ENCODE measurements around the gene GPR157.

GPR157 gene

DNA sequence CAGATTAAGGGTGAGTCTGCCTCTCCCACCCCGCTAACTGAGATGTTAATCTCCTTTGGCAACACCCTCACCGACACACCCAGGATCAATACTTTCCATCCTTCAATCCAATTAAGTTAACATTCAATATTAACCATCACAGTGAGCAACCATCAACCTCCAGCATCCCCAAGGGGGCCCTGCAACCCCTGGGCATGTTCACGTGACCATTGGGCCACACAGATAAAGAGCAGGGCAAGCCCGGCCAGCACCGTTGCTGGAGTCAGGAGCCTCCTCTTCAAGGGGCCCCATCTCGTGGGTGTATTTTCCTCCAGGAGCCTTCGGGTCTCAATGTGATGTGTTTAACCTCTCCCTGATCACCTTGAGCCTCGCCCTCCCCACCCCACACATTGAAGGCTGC, 8.0 kb upstream of the GPR157 start:
- no peak for TF ChIP-seq CTCF (conservative IDR thresholded peaks at IDR 0.05; ENCODE audit: low read length)
- TF ChIP-seq EZH2phosphoT487 (IDR thresholded peaks at IDR 0.05; ENCODE audit: borderline replicate concordance), result no peak
- no peaks in the 10 kb centered on the region for H3K9me2 ChIP-seq (replicated peaks; ENCODE audit: low read depth, low read length)
- H3F3A ChIP-seq (ENCODE audit: low read depth), result no peaks in the 10 kb centered on the region
- H3K79me2 ChIP-seq (ENCODE audit: insufficient read depth, low read length), result no peaks in the 10 kb centered on the region
- peaks cover 3% of the 10 kb centered on the region for H3K4me1 ChIP-seq (ENCODE audit: insufficient read depth, low read length, poor library complexity, severe bottlenecking)
- no peaks in the 10 kb centered on the region for H3K9me3 ChIP-seq (ENCODE audit: insufficient read depth, low read depth, low read length)
- no peak overlapping the region for H3K9ac ChIP-seq (ENCODE audit: low read depth, low read length, poor library complexity, severe bottlenecking)
- no peak overlapping the region for H3K4me2 ChIP-seq (ENCODE audit: low read depth, low read length, poor library complexity, severe bottlenecking)
- H3K36me3 ChIP-seq (ENCODE audit: insufficient read depth, low read length), result no peaks in the 10 kb centered on the region
- no peak overlapping the region for H3K4me3 ChIP-seq (ENCODE audit: low read length, poor library complexity, severe bottlenecking)
- no peak overlapping the region for H2AFZ ChIP-seq (ENCODE audit: low read length)
- no peaks in the 10 kb centered on the region for H3K27me3 ChIP-seq (ENCODE audit: insufficient read depth, low read length, poor library complexity, severe bottlenecking)
- no peaks in the 10 kb centered on the region for H4K20me1 ChIP-seq (ENCODE audit: insufficient read depth, low read length, poor library complexity, severe bottlenecking)

DNA sequence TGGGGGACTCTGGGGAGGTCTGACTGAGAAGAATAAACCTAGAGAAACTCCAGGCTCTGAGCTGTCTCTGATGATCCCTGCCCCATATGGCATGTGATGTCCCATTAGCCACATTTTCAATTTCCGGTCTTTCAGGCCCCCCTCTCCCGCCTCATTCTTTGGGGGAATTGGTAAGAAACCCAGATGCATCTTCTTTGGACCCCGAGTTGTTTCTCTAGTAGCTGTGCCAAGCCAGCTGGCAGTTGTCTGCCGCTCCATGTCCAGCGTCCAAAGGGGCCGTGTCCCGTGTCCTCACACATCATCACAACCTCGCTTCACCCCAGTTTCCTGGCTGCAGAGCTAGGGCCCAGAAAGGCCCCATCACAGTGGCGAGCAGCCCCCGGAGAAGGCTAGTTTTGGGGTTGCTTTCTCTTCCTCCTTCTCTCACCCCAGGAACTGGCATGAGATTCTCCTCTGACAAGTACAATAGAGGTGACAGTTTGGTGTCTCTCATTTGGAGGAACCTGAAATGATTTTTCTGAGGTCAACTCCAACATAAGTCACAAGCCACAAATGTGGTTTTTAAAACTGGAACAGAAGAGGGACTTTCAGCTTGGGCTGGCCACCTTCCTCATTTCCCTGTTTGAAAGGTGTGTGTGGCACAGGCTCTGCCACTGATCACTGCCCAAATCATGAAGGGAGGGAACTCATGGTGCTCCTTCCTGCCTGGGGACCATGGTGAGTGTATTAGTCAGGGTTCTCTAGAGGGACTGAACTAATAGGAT, 6.4 kb upstream of the GPR157 start:
- no peak overlapping the region for H3K4me2 ChIP-seq (ENCODE audit: low read depth, low read length, poor library complexity, severe bottlenecking)
- no peaks in the 10 kb centered on the region for H3K36me3 ChIP-seq (ENCODE audit: insufficient read depth, low read length)
- H3K9ac ChIP-seq (ENCODE audit: low read depth, low read length, poor library complexity, severe bottlenecking), result no peak overlapping the region
- H4K20me1 ChIP-seq (ENCODE audit: insufficient read depth, low read length, poor library complexity, severe bottlenecking), result no peaks in the 10 kb centered on the region
- H3K9me3 ChIP-seq (ENCODE audit: insufficient read depth, low read depth, low read length), result no peaks in the 10 kb centered on the region
- H3K4me3 ChIP-seq (ENCODE audit: low read length, poor library complexity, severe bottlenecking), result no peak overlapping the region
- no peaks in the 10 kb centered on the region for H3K79me2 ChIP-seq (ENCODE audit: insufficient read depth, low read length)
- H3K4me1 ChIP-seq (ENCODE audit: insufficient read depth, low read length, poor library complexity, severe bottlenecking), result peaks cover 3% of the 10 kb centered on the region
- H2AFZ ChIP-seq (ENCODE audit: low read length), result no peak overlapping the region
- no peaks in the 10 kb centered on the region for H3F3A ChIP-seq (ENCODE audit: low read depth)
- no peaks in the 10 kb centered on the region for H3K9me2 ChIP-seq (replicated peaks; ENCODE audit: low read depth, low read length)
- no peaks in the 10 kb centered on the region for H3K27me3 ChIP-seq (ENCODE audit: insufficient read depth, low read length, poor library complexity, severe bottlenecking)
- no peak for TF ChIP-seq CTCF (conservative IDR thresholded peaks at IDR 0.05; ENCODE audit: low read length)
- TF ChIP-seq EZH2phosphoT487 (IDR thresholded peaks at IDR 0.05; ENCODE audit: borderline replicate concordance), result no peak

DNA sequence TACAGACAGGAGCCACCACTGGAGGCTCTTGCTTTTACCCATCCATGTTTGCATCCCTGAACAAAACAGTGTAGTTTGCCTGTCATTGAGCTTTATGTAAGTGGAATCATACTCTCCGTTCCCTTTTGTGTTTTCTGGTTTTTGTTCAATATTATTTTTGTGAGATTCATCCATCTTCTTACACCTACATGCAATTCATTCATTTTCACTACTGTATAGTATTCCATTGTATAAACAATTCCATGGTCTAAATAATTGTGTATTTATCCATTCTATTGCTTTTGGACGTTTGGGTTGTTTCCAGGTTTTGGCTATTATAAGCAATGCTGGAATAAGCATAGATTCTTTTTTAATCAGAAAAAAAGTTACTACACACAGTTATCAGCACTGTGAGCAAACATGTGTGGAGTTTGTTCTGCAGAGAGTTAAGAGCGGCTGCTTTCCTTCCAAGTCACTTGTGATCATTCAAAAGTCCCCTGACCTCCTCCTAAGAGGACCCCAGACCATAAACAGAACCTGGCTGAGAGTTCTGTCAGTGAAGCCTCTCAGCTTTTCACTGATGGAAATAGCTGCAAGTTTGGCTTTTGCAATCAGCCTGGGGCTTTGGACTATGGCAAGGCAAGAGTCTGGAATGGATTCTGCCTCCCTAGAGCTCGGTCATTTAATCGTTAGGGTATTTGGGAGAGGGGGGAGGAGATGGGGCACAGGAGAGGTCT, 5.1 kb upstream of the GPR157 start:
- no peaks in the 10 kb centered on the region for H3K27me3 ChIP-seq (ENCODE audit: insufficient read depth, low read length, poor library complexity, severe bottlenecking)
- no peak for TF ChIP-seq CTCF (conservative IDR thresholded peaks at IDR 0.05; ENCODE audit: low read length)
- TF ChIP-seq EZH2phosphoT487 (IDR thresholded peaks at IDR 0.05; ENCODE audit: borderline replicate concordance), result no peak
- H2AFZ ChIP-seq (ENCODE audit: low read length), result no peak overlapping the region
- no peaks in the 10 kb centered on the region for H3K79me2 ChIP-seq (ENCODE audit: insufficient read depth, low read length)
- 0 out of 2 replicates have a peak, but pooled peaks cover 6% of the 10 kb centered on the region for H3F3A ChIP-seq (ENCODE audit: low read depth)
- no peak overlapping the region for H3K4me3 ChIP-seq (ENCODE audit: low read length, poor library complexity, severe bottlenecking)
- H3K4me2 ChIP-seq (ENCODE audit: low read depth, low read length, poor library complexity, severe bottlenecking), result no peak overlapping the region
- H4K20me1 ChIP-seq (ENCODE audit: insufficient read depth, low read length, poor library complexity, severe bottlenecking), result no peaks in the 10 kb centered on the region
- no peaks in the 10 kb centered on the region for H3K9me2 ChIP-seq (replicated peaks; ENCODE audit: low read depth, low read length)
- no peaks in the 10 kb centered on the region for H3K36me3 ChIP-seq (ENCODE audit: insufficient read depth, low read length)
- H3K4me1 ChIP-seq (ENCODE audit: insufficient read depth, low read length, poor library complexity, severe bottlenecking), result peaks cover 8% of the 10 kb centered on the region
- H3K9me3 ChIP-seq (ENCODE audit: insufficient read depth, low read depth, low read length), result no peaks in the 10 kb centered on the region
- no peak overlapping the region for H3K9ac ChIP-seq (ENCODE audit: low read depth, low read length, poor library complexity, severe bottlenecking)

All from Loucy (cell line).